ENCODE measurements around the gene NR3C1.

Gene NR3C1

GRCh38 chr5:143425835-143426234 lies 22.3 kb upstream of the NR3C1 start:
- no peak for DNase-seq

GRCh38 chr5:143418140-143418866 lies 14.8 kb upstream of the NR3C1 start:
- no peak for DNase-seq

- DNase-seq: no peak
Measured at GRCh38 chr5:143417503-143418139, 14.1 kb upstream of the NR3C1 start.

- no peak for DNase-seq
Measured at GRCh38 chr5:143416411-143416810, 12.9 kb upstream of the NR3C1 start.

GRCh38 chr5:143413958-143414669 lies 10.6 kb upstream of the NR3C1 start:
- no peak for DNase-seq

- DNase-seq: no peak
Measured at GRCh38 chr5:143412661-143413342, 9.3 kb upstream of the NR3C1 start.

GRCh38 chr5:143409926-143410325 lies 6.4 kb upstream of the NR3C1 start:
- no peak for DNase-seq

- DNase-seq: no peak
Measured at GRCh38 chr5:143406408-143406807, 2.9 kb upstream of the NR3C1 start.

GRCh38 chr5:143405849-143406098 lies 2.3 kb upstream of the NR3C1 start:
- no peak for DNase-seq

- DNase-seq: peak; percentile 39
Measured at GRCh38 chr5:143405063-143405848, 1.8 kb upstream of the NR3C1 start.

GRCh38 chr5:143404416-143405062 lies 1.1 kb upstream of the NR3C1 start:
- DNase-seq: peak; percentile 19

- DNase-seq: no peak
Measured at GRCh38 chr5:143403334-143403592, 223 bp downstream of the NR3C1 start.

GRCh38 chr5:143402553-143403333 lies 743 bp downstream of the NR3C1 start:
- no peak for DNase-seq

GRCh38 chr5:143402017-143402552 lies 1.4 kb downstream of the NR3C1 start:
- no peak for DNase-seq

- no peak for DNase-seq
Measured at GRCh38 chr5:143401227-143402016, 2.1 kb downstream of the NR3C1 start.

- no peak for DNase-seq
Measured at GRCh38 chr5:143400541-143401226, 2.8 kb downstream of the NR3C1 start.

GRCh38 chr5:143399616-143400540 lies 3.6 kb downstream of the NR3C1 start:
- no peak for DNase-seq

- DNase-seq: no peak
Measured at GRCh38 chr5:143398451-143399237, 4.8 kb downstream of the NR3C1 start.
